Thyroid gland (tissue), 4 donors: ENCODE results near the gene DPPA4.

Source experiments
- CTCF ChIP-seq, 6 experiments: fragments of 200-600 bp in 3 of 6; fragments of 450-650 bp in 3 of 6; sonication (generic) in 3 of 6; IDR thresholded peaks; one replicate each; pipeline ENCODE4 v1.5.1; 2016 to 2019; ENCODE audit warnings: antibody characterized with exemption in 6 of 6, mild to moderate bottlenecking in 2 of 6, inconsistent platforms in 1 of 6, moderate library complexity in 1 of 6
- POLR2A ChIP-seq, 2 donors: fragments of 450-650 bp; IDR thresholded peaks; one replicate each; pipeline ENCODE4 v1.6.1; 2017; ENCODE audit warnings: antibody characterized with exemption in 2 of 2, mild to moderate bottlenecking in 2 of 2, moderate library complexity in 1 of 2

- no peak for TF ChIP-seq CTCF (IDR thresholded peaks at IDR 0.05)
- no peak for TF ChIP-seq POLR2A (IDR thresholded peaks at IDR 0.05)
These were observed 19.3 kb upstream of the DPPA4 start for GRCh38 chr3:109356442-109357155.
